DND-41 (cell line): ENCODE data around the gene EMD.

Source experiments
- ATAC-seq: fragments of 200-7000 bp; cut with Tn5 transposase; 3 replicates; pipeline ENCODE4 v1.9.1; 2021; ENCODE audit warnings: low read depth; ENCODE audit not compliant: insufficient read depth
- DNase-seq: peaks from one replicate; pipeline ENCODE4 v3.0.0-alpha.2; 2020
- H2AFZ ChIP-seq: 2 replicates; pipeline ENCODE4 v1.6.0; 2012; ENCODE audit warnings: low read depth, low read length
- H3K27ac ChIP-seq: 2 replicates; pipeline ENCODE4 v1.5.1; 2012; ENCODE audit warnings: low read length, inconsistent platforms
- H3K27me3 ChIP-seq: fragments of 200-600 bp; sonication (generic); 2 replicates; pipeline ENCODE4 v1.6.0; 2012; ENCODE audit warnings: low read length, mild to moderate bottlenecking, inconsistent platforms; ENCODE audit not compliant: insufficient read depth, poor library complexity
- H3K36me3 ChIP-seq: 2 replicates; pipeline ENCODE4 v1.5.1; 2012; ENCODE audit warnings: low read length, inconsistent platforms; ENCODE audit not compliant: insufficient read depth
- H3K4me1 ChIP-seq: 2 replicates; pipeline ENCODE4 v1.5.1; 2012; ENCODE audit warnings: mild to moderate bottlenecking, low read length; ENCODE audit not compliant: insufficient read depth
- H3K4me2 ChIP-seq: 2 replicates; pipeline ENCODE4 v1.6.0; 2012; ENCODE audit warnings: mild to moderate bottlenecking, moderate library complexity, low read length, inconsistent platforms; ENCODE audit not compliant: insufficient read depth
- H3K4me3 ChIP-seq, 2 experiments: fragments of 200-600 bp in 1 of 2; shearing (Covaris generic) in 1 of 2; 2 replicates each; pipeline ENCODE4 v1.5.1; 2012 to 2016; ENCODE audit warnings: inconsistent platforms in 2 of 2, low read length in 2 of 2, mild to moderate bottlenecking in 2 of 2, low read depth in 1 of 2, moderate library complexity in 1 of 2
- H3K79me2 ChIP-seq: 2 replicates; pipeline ENCODE4 v1.6.0; 2012; ENCODE audit warnings: low read length, inconsistent platforms; ENCODE audit not compliant: insufficient read depth
- H3K9ac ChIP-seq: 2 replicates; pipeline ENCODE4 v1.6.0; 2012; ENCODE audit warnings: low read depth, mild to moderate bottlenecking, inconsistent platforms, low read length, moderate library complexity
- H3K9me3 ChIP-seq: 2 replicates; pipeline ENCODE4 v1.5.1; 2012; ENCODE audit warnings: low read length, moderate library complexity, mild to moderate bottlenecking, inconsistent platforms; ENCODE audit not compliant: insufficient read depth, severe bottlenecking
- H4K20me1 ChIP-seq: 2 replicates; pipeline ENCODE4 v1.6.0; 2012; ENCODE audit warnings: low read length; ENCODE audit not compliant: insufficient read depth
- EZH2 ChIP-seq: IDR thresholded peaks from 3 replicates; pipeline ENCODE4 v1.6.1; 2012; ENCODE audit warnings: borderline replicate concordance, low read depth, mild to moderate bottlenecking, moderate library complexity, low read length, inconsistent platforms; ENCODE audit not compliant: severe bottlenecking
- TF ChIP-seq, protein P1 (sequence below): IDR thresholded peaks from 2 replicates; pipeline ENCODE4 v1.5.1; 2012; ENCODE audit warnings: borderline replicate concordance, low read length, moderate library complexity, mild to moderate bottlenecking; ENCODE audit not compliant: poor library complexity, severe bottlenecking; ENCODE audit errors: extremely low read depth

The EMD gene

GRCh38 chrX:154352012-154352401, 27.1 kb upstream of the EMD start:
- H3K27ac ChIP-seq, result no peak overlapping the region
- H3K9me3 ChIP-seq, result no peaks in the 10 kb centered on the region
- H3K4me3 ChIP-seq, result no peak overlapping the region
- H3K9ac ChIP-seq, result no peak overlapping the region
- H4K20me1 ChIP-seq, result peaks cover 66% of the 10 kb centered on the region
- H3K36me3 ChIP-seq, result peaks cover 84% of the 10 kb centered on the region
- H3K27me3 ChIP-seq, result no peaks in the 10 kb centered on the region
- ATAC-seq, result no peak
- H3K79me2 ChIP-seq, result no peaks in the 10 kb centered on the region; the same call in 1 of the 2 replicates
- TF ChIP-seq EZH2, result no peak
- TF ChIP-seq, protein P1, sequence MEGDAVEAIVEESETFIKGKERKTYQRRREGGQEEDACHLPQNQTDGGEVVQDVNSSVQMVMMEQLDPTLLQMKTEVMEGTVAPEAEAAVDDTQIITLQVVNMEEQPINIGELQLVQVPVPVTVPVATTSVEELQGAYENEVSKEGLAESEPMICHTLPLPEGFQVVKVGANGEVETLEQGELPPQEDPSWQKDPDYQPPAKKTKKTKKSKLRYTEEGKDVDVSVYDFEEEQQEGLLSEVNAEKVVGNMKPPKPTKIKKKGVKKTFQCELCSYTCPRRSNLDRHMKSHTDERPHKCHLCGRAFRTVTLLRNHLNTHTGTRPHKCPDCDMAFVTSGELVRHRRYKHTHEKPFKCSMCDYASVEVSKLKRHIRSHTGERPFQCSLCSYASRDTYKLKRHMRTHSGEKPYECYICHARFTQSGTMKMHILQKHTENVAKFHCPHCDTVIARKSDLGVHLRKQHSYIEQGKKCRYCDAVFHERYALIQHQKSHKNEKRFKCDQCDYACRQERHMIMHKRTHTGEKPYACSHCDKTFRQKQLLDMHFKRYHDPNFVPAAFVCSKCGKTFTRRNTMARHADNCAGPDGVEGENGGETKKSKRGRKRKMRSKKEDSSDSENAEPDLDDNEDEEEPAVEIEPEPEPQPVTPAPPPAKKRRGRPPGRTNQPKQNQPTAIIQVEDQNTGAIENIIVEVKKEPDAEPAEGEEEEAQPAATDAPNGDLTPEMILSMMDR, result no peak
- H3K4me2 ChIP-seq, result no peak overlapping the region
- no peaks in the 10 kb centered on the region for H3K4me1 ChIP-seq
- no peak overlapping the region for H2AFZ ChIP-seq
- DNase-seq, result no peak

DNA sequence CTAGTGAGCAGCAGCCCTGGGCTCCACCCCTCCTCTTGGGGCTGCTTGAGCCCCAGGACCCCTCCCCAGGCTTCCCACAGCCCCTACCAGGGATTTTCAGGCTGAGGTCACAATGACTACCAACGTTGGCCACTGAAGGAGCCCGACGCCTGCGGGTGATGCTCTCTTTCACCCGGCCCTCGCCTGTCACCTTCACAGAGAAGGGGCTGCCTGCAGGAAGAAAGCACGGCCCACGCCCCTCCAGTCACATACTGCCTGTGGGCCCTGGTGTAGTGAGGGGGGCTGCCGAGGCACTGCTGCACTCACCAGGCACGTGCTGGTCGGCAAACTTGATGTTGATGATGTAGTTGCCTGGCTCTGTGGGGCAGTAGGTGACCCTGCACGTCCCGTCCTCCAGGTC, 26.6 kb upstream of the EMD start:
- ATAC-seq (no peak), DNase-seq (no peak)
- Histone ChIP-seq H3K79me2 (no peaks in the 10 kb centered on the region; the same call in 1 of the 2 replicates), H3K9ac (no peak overlapping the region), H3K4me3 (no peak overlapping the region), H3K27ac (no peak overlapping the region), H3K27me3 (no peaks in the 10 kb centered on the region), H3K36me3 (peaks cover 88% of the 10 kb centered on the region), H2AFZ (no peak overlapping the region), H3K4me2 (no peak overlapping the region), H3K9me3 (no peaks in the 10 kb centered on the region), H4K20me1 (peaks cover 71% of the 10 kb centered on the region), H3K4me1 (no peaks in the 10 kb centered on the region)
- TF ChIP-seq, protein P1, result no peak
- no peak for TF ChIP-seq EZH2

DNA sequence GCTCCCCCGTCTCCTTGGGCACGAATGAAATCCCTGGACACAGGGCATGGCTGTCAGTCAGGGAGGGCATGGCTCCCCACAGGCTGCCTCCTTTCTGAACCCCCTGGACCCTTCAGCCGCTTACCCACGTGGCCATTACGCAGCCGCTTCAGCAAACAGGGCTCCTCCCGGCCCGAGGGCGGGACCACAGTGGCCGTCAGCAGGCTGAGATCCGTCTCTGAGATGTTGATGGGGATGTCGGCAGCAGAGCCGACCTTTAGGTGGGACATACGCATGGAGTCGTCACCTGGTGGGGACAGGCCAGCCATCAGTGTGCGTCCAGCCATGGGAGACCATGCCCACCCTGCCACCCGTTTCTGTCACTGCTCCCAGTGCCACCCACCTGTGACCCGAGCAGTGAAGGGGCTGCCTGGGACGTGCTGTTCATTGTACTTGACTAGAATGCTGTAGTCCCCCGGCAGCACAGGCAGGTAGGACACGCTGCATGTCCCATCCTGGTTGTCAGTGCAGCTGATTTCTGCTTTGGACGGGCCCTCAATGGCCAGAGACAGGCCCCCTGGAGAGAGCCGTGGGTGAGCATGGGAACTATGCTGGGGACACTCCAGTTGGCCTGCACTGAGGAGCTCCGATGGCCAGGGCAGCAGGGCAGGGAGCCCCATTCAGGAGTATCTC, 25.8 kb upstream of the EMD start:
- Histone ChIP-seq H3K4me2 (no peak overlapping the region), H3K27ac (no peak overlapping the region), H2AFZ (no peak overlapping the region), H3K9ac (no peak overlapping the region), H3K79me2 (peaks cover 3% of the 10 kb centered on the region; the same call in 1 of the 2 replicates), H3K4me3 (no peak overlapping the region), H3K9me3 (no peaks in the 10 kb centered on the region), H3K27me3 (no peaks in the 10 kb centered on the region), H3K4me1 (no peaks in the 10 kb centered on the region), H4K20me1 (peaks cover 78% of the 10 kb centered on the region), H3K36me3 (peaks cover 97% of the 10 kb centered on the region)
- DNase-seq (no peak), ATAC-seq (no peak)
- TF ChIP-seq EZH2, result no peak

DNA sequence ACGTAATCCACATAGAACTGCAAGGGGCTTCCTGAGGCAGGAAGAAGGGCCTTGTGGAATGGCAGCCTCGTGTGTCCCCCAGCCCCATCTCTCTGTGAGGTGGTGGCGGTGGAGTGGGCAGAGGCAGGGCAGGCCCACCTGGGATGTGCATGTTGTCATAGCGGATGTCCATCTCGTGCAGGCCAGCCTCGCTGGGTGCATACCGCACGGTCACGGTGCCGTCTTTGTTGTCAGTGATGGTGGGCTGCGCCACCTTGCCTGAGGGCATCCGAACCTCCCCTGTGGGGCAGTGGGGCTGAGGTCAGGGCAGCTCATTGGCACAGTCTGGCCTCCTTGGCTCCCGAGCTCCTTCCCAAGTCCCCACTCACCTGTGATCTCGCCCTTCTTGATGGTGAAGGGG, 25.1 kb upstream of the EMD start:
- TF ChIP-seq, protein P1, result no peak
- no peak for TF ChIP-seq EZH2
- Histone ChIP-seq H3K27ac (no peak overlapping the region), H2AFZ (no peak overlapping the region), H3K4me3 (no peak overlapping the region), H3K36me3 (peaks cover 100% of the 10 kb centered on the region), H3K4me1 (no peaks in the 10 kb centered on the region), H4K20me1 (peaks cover 81% of the 10 kb centered on the region), H3K27me3 (no peaks in the 10 kb centered on the region), H3K9ac (no peak overlapping the region), H3K79me2 (peaks cover 8% of the 10 kb centered on the region), H3K9me3 (no peaks in the 10 kb centered on the region), H3K4me2 (no peak overlapping the region)
- DNase-seq (no peak), ATAC-seq (no peak)
